IMR-90 (cell line): ENCODE results near the gene DHDDS. TPM values are rescaled to one million over a fixed set of nuclear protein-coding genes. Genes with fewer than 3 reads are reported as not detected.

Experiments
- ATAC-seq: fragments of 200-7000 bp; cut with Tn5 transposase; 2 replicates; pipeline ENCODE4 v1.9.1; 2020; ENCODE audit warnings: low read depth, mild to moderate bottlenecking, moderate library complexity
- BruUV-seq: library from RNA; stranded (reverse); fragments of 400-500 nt; replicated peaks from 2 replicates; lab custom pipeline; 2021; lab: Mats Ljungman, UMichigan
- CTCF ChIA-PET: fragments of 300-600 bp; formaldehyde crosslinking; extraction: SDS; loops from one replicate; lab custom pipeline; 2021; ENCODE audit warnings: antibody characterized with exemption; lab: Yijun Ruan, JAX
- POLR2A ChIA-PET: fragments of 300-600 bp; sonication (Branson Sonifier 250); formaldehyde crosslinking; loops from one replicate; lab custom pipeline; 2022; ENCODE audit warnings: antibody characterized with exemption; ENCODE audit not compliant: unreplicated experiment; lab: Charles Lee
- DNase-seq: peaks from one replicate; pipeline ENCODE4 v3.0.0; 2013
- H2AFZ ChIP-seq: replicated peaks from 2 replicates; pipeline ENCODE3; 2013; ENCODE audit warnings: low read length, mild to moderate bottlenecking; ENCODE audit not compliant: poor library complexity
- H2AK5ac ChIP-seq: 2 replicates; pipeline ENCODE4 v1.6.1; 2013; ENCODE audit warnings: low read depth, low read length, inconsistent platforms
- H2AK9ac ChIP-seq: replicated peaks from 2 replicates; pipeline ENCODE3; 2013; ENCODE audit warnings: mild to moderate bottlenecking, low read depth, low read length, moderate library complexity; ENCODE audit not compliant: poor library complexity
- H2BK120ac ChIP-seq: 2 replicates; pipeline ENCODE4 v1.6.1; 2013; ENCODE audit warnings: low read depth, low read length, inconsistent platforms
- H2BK15ac ChIP-seq: 3 replicates; pipeline ENCODE4 v1.6.1; 2013; ENCODE audit warnings: low read depth, low read length, inconsistent platforms
- H2BK20ac ChIP-seq: 2 replicates; pipeline ENCODE4 v1.6.1; 2013; ENCODE audit warnings: low read depth, mild to moderate bottlenecking, inconsistent platforms, low read length, moderate library complexity
- H2BK5ac ChIP-seq: 2 replicates; pipeline ENCODE4 v1.6.1; 2013; ENCODE audit warnings: mild to moderate bottlenecking, low read depth, low read length, inconsistent platforms; ENCODE audit not compliant: poor library complexity, severe bottlenecking
- H3K14ac ChIP-seq: replicated peaks from 2 replicates; pipeline ENCODE4 v1.6.1; 2013; ENCODE audit warnings: low read depth, low read length, inconsistent platforms
- H3K18ac ChIP-seq: 2 replicates; pipeline ENCODE4 v1.6.1; 2013; ENCODE audit warnings: low read depth, low read length, control low read depth
- H3K23ac ChIP-seq: 2 replicates; pipeline ENCODE4 v1.6.1; 2013; ENCODE audit warnings: low read depth, low read length, inconsistent platforms
- H3K27ac ChIP-seq: 2 replicates; pipeline ENCODE4 v1.5.1; 2013; ENCODE audit warnings: mild to moderate bottlenecking, control low read depth, low read length; ENCODE audit not compliant: insufficient read depth
- H3K27me3 ChIP-seq: 2 replicates; pipeline ENCODE4 v1.6.1; 2013; ENCODE audit warnings: low read length; ENCODE audit not compliant: control insufficient read depth, insufficient read depth
- H3K36me3 ChIP-seq: 2 replicates; pipeline ENCODE4 v1.6.1; 2013; ENCODE audit warnings: low read length, mixed read lengths; ENCODE audit not compliant: control insufficient read depth, insufficient read depth
- H3K4ac ChIP-seq: 2 replicates; pipeline ENCODE4 v1.6.1; 2013; ENCODE audit warnings: low read depth, low read length, inconsistent platforms
- H3K4me1 ChIP-seq: 2 replicates; pipeline ENCODE4 v1.6.1; 2013; ENCODE audit warnings: low read length, mixed read lengths; ENCODE audit not compliant: control insufficient read depth, insufficient read depth
- H3K4me2 ChIP-seq: 2 replicates; pipeline ENCODE4 v1.6.1; 2013; ENCODE audit warnings: low read depth, mild to moderate bottlenecking, control low read depth, low read length, moderate library complexity
- H3K4me3 ChIP-seq: 2 replicates; pipeline ENCODE4 v1.5.1; 2013; ENCODE audit warnings: low read depth, mild to moderate bottlenecking, control low read depth, low read length, moderate library complexity; ENCODE audit not compliant: insufficient read depth
- H3K56ac ChIP-seq: 2 replicates; pipeline ENCODE4 v1.6.1; 2013; ENCODE audit warnings: low read length, inconsistent platforms; ENCODE audit not compliant: insufficient read depth; ENCODE audit errors: extremely low read depth
- H3K79me1 ChIP-seq, 2 experiments: 2 replicates each; pipeline ENCODE4 v1.6.1; 2013; ENCODE audit warnings: low read length in 2 of 2, inconsistent platforms in 1 of 2, low read depth in 1 of 2
- H3K9ac ChIP-seq: 2 replicates; pipeline ENCODE4 v1.6.1; 2013; ENCODE audit warnings: low read depth, low read length, control low read depth
- H3K9me1 ChIP-seq: 2 replicates; pipeline ENCODE4 v1.6.1; 2013; ENCODE audit warnings: low read length, inconsistent platforms; ENCODE audit not compliant: insufficient read depth
- H3K9me3 ChIP-seq: 2 replicates; pipeline ENCODE4 v1.6.1; 2013; ENCODE audit warnings: low read length; ENCODE audit not compliant: control insufficient read depth, insufficient read depth
- H4K20me1 ChIP-seq: 2 replicates; pipeline ENCODE4 v1.6.1; 2013; ENCODE audit warnings: low read length, inconsistent platforms; ENCODE audit not compliant: insufficient read depth
- H4K5ac ChIP-seq: 2 replicates; pipeline ENCODE4 v1.6.1; 2013; ENCODE audit warnings: mild to moderate bottlenecking, low read depth, low read length, control low read depth
- H4K8ac ChIP-seq, 2 experiments: 2 replicates each; pipeline ENCODE4 v1.6.1; 2013; ENCODE audit warnings: low read depth in 2 of 2, low read length in 2 of 2, control low read depth in 1 of 2, inconsistent platforms in 1 of 2
- H4K91ac ChIP-seq: 2 replicates; pipeline ENCODE4 v1.6.1; 2013; ENCODE audit warnings: low read depth, low read length, inconsistent platforms; ENCODE audit not compliant: insufficient read depth
- FOS ChIP-seq: fragments of 150-350 bp; IDR thresholded peaks from 2 replicates; pipeline ENCODE4 v1.6.1; 2016; ENCODE audit warnings: low read depth, low read length
- MAZ ChIP-seq: IDR thresholded peaks from 2 replicates; pipeline ENCODE4 v1.6.1; 2012; ENCODE audit warnings: low read depth, mild to moderate bottlenecking, low read length, improper control_type of control experiment, moderate library complexity, borderline replicate concordance
- MXI1 ChIP-seq: IDR thresholded peaks from 2 replicates; pipeline ENCODE4 v1.6.1; 2012; ENCODE audit warnings: low read depth, mild to moderate bottlenecking, low read length, moderate library complexity, borderline replicate concordance
- POLR2A ChIP-seq: IDR thresholded peaks from 2 replicates; pipeline ENCODE4 v1.6.1; 2012; ENCODE audit warnings: mild to moderate bottlenecking, low read depth, low read length
- WGBS, 2 experiments: methylation state at CpG; one replicate each; pipeline versions ENCODE4 v1.1.5 to v1.1.7; 2013; ENCODE audit warnings: missing lambda C conversion rate in 2 of 2; ENCODE audit not compliant: insufficient read length in 1 of 2; ENCODE audit errors: extremely low coverage in 2 of 2; 5-methylcytosine and 5-hydroxymethylcytosine counted together
- dilution Hi-C: fragments of 300-500 bp; cut with HindIII; formaldehyde crosslinking; loops from one replicate; pipeline ENCODE4 v1.14.3; 2018; ENCODE audit warnings: low sequenced_read_pairs; ENCODE audit not compliant: unreplicated experiment
- in situ Hi-C: fragments of 300-500 bp; cut with MboI; formaldehyde crosslinking; loops from 3 replicates; pipeline ENCODE4 v1.14.3; 2019; ENCODE audit warnings: low sequenced_read_pairs, inconsistent platforms, mixed read lengths
- intact Hi-C: fragments of 100-400 bp; cut with micrococcal nuclease; formaldehyde crosslinking; loops from 2 replicates; pipeline ENCODE4 v1.10.0; 2022
- polyA plus RNA-seq, 3 experiments: library from polyadenylated mRNA; depleted of rRNA; stranded (reverse); fragments of >200 nt; gene quantifications; 2 replicates each; pipeline ENCODE4 v1.2.3, GENCODE V29; 2012; ENCODE audit warnings: low replicate concordance in 1 of 3
- total RNA-seq: library from RNA; depleted of rRNA; stranded (reverse); fragments of >200 nt; gene quantifications from 2 replicates; pipeline ENCODE4 v1.2.3, GENCODE V29; 2012
- TF ChIP-seq, protein P1 (sequence below): fragments of 150-350 bp; IDR thresholded peaks from 2 replicates; pipeline ENCODE4 v1.6.1; 2017; ENCODE audit warnings: mild to moderate bottlenecking, antibody characterized with exemption, low read length, low read depth

DHDDS gene
- total and polyA plus RNA-seq, 2 of the 4 experiments (the other 2 are of a cell fraction), result 49.3 to 67.7 TPM

GRCh38 chr1:26412180-26412840, 19.8 kb upstream of the DHDDS start:
- H3K9ac ChIP-seq, result no peak overlapping the region
- no peaks in the 10 kb centered on the region for H3K79me1 ChIP-seq
- TF ChIP-seq MXI1, result no peak
- no peak for TF ChIP-seq FOS
- no peak for TF ChIP-seq POLR2A
- TF ChIP-seq MAZ, result no peak
- TF ChIP-seq, protein P1, sequence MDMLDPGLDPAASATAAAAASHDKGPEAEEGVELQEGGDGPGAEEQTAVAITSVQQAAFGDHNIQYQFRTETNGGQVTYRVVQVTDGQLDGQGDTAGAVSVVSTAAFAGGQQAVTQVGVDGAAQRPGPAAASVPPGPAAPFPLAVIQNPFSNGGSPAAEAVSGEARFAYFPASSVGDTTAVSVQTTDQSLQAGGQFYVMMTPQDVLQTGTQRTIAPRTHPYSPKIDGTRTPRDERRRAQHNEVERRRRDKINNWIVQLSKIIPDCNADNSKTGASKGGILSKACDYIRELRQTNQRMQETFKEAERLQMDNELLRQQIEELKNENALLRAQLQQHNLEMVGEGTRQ, result no peak
- H3K56ac ChIP-seq, result 0 out of 2 replicates have a peak overlapping the region, but pooled peaks have one; percentile 3
- H2AFZ ChIP-seq, result no peak overlapping the region
- H3K4me2 ChIP-seq, result no peak overlapping the region
- no peak overlapping the region for H4K91ac ChIP-seq
- no peak for ATAC-seq
- H3K23ac ChIP-seq, result no peak overlapping the region
- no peak overlapping the region for H3K14ac ChIP-seq
- BruUV-seq, result no TSS peak
- H3K4ac ChIP-seq, result no peak overlapping the region
- H2BK15ac ChIP-seq, result no peak overlapping the region
- H3K9me3 ChIP-seq, result 0 out of 2 replicates have a peak, but pooled peaks cover 2% of the 10 kb centered on the region
- H2BK20ac ChIP-seq, result no peak overlapping the region
- peak overlapping the region; percentile 45 for H2AK9ac ChIP-seq
- intact Hi-C loops (no loop called here), dilution Hi-C loops (no loop called here), in situ Hi-C loops (no loop called here)
- H4K8ac ChIP-seq, result no peak overlapping the region
- H3K27me3 ChIP-seq, result peaks cover 70% of the 10 kb centered on the region
- WGBS, 2 experiments, result 5% methylated on average over 3 of the region's 9 CpGs; no CpG with 5 or more reads in 1 of the 2 experiments
- no peaks in the 10 kb centered on the region for H3K4me1 ChIP-seq
- POLR2A ChIA-PET, result no interaction called here
- no peak overlapping the region for H3K4me3 ChIP-seq
- 0 out of 2 replicates have a peak, but pooled peaks cover 2% of the 10 kb centered on the region for H3K9me1 ChIP-seq
- CTCF ChIA-PET, result no interaction called here
- no peaks in the 10 kb centered on the region; the same call in 1 of the 2 replicates for H4K20me1 ChIP-seq
- no peak overlapping the region for H4K5ac ChIP-seq
- no peak overlapping the region for H3K18ac ChIP-seq
- no peaks in the 10 kb centered on the region for H3K36me3 ChIP-seq
- DNase-seq, result no peak
- no peak overlapping the region for H2BK5ac ChIP-seq
- no peak overlapping the region for H3K27ac ChIP-seq
- no peak overlapping the region for H2BK120ac ChIP-seq
- no peak overlapping the region for H2AK5ac ChIP-seq
